A549 (cell line): Measurements from ENCODE around the gene PRDM15. TPM values are rescaled to one million over a fixed set of nuclear protein-coding genes. Genes with fewer than 3 reads are reported as not detected.

ENCODE experiments used
- ATAC-seq, 2 experiments: fragments of 200-7000 bp in 1 of 2; fragments of >200 bp in 1 of 2; cut with Nextera tagmentation in 1 of 2; cut with Tn5 transposase in 1 of 2; 3 replicates each; pipeline versions ENCODE4 v1.8.0 to v1.9.1; 2018 to 2020; ENCODE audit warnings: mild to moderate bottlenecking in 1 of 2, moderate library complexity in 1 of 2
- CTCF ChIA-PET: fragments of 300-600 bp; sonication (Branson Sonifier 250); formaldehyde crosslinking; extraction: SDS; loops from one replicate; lab custom pipeline; 2021; ENCODE audit warnings: antibody characterized with exemption, inconsistent platforms; lab: Yijun Ruan, JAX
- POLR2A ChIA-PET: fragments of 350-600 bp; formaldehyde crosslinking; extraction: SDS; loops from one replicate; lab custom pipeline; 2021; ENCODE audit warnings: antibody characterized with exemption, inconsistent platforms; lab: Yijun Ruan, JAX
- DNase-seq, 2 experiments: peaks; one replicate each; pipeline versions ENCODE4 v3.0.0 to v3.0.0-alpha.2; 2011 to 2016; ENCODE audit warnings: low read depth in 1 of 2, low spot score in 1 of 2
- FAIRE-seq: peaks from 2 replicates; lab custom pipeline; 2011; peaks lifted over from hg19 to GRCh38; lab: Jason Lieb, UNC
- H3K27ac ChIP-seq, 2 experiments: fragments of >200 bp; sonication (Bioruptor Twin); formaldehyde crosslinking; 3 replicates each; pipeline ENCODE4 v1.5.1; 2016 to 2017
- H3K4me1 ChIP-seq: fragments of >200 bp; sonication (Bioruptor Twin); formaldehyde crosslinking; 3 replicates; pipeline ENCODE4 v1.6.1; 2016
- H3K4me2 ChIP-seq: fragments of >200 bp; sonication (Bioruptor Twin); formaldehyde crosslinking; 3 replicates; pipeline ENCODE4 v1.6.1; 2016
- H3K4me3 ChIP-seq: fragments of >200 bp; sonication (Bioruptor Twin); formaldehyde crosslinking; 3 replicates; pipeline ENCODE4 v1.5.1; 2016
- H3K9me3 ChIP-seq: fragments of >200 bp; sonication (Bioruptor Twin); formaldehyde crosslinking; 3 replicates; pipeline ENCODE4 v1.6.1; 2016
- BHLHE40 ChIP-seq: IDR thresholded peaks from 2 replicates; pipeline ENCODE4 v1.6.1; 2012; ENCODE audit warnings: low read depth, low read length, inconsistent platforms
- EHF ChIP-seq: fragments of 250-450 bp; sonication (Bioruptor Pico); IDR thresholded peaks from 2 replicates; pipeline ENCODE4 v1.5.0; 2020; ENCODE audit warnings: mild to moderate bottlenecking
- FOXS1 ChIP-seq: fragments of 250-450 bp; sonication (Bioruptor Pico); IDR thresholded peaks from 2 replicates; pipeline ENCODE4 v1.5.0; 2020; ENCODE audit warnings: mild to moderate bottlenecking, moderate library complexity
- HDAC2 ChIP-seq: fragments of 200-600 bp; sonication (generic); IDR thresholded peaks from 2 replicates; pipeline ENCODE4 v1.6.1; 2016
- JUNB ChIP-seq: fragments of >200 bp; sonication (Bioruptor Twin); formaldehyde crosslinking; IDR thresholded peaks from 2 replicates; pipeline ENCODE4 v1.6.1; 2016
- KDM1A ChIP-seq: fragments of 200-600 bp; sonication (generic); IDR thresholded peaks from 2 replicates; pipeline ENCODE4 v1.6.1; 2016; ENCODE audit warnings: low read depth, mild to moderate bottlenecking
- MAX ChIP-seq: IDR thresholded peaks from 2 replicates; pipeline ENCODE4 v1.6.1; 2012
- NPAS2 ChIP-seq: fragments of 250-450 bp; sonication (Bioruptor Pico); IDR thresholded peaks from 2 replicates; pipeline ENCODE4 v1.8.0; 2022; ENCODE audit warnings: mild to moderate bottlenecking, moderate library complexity, borderline replicate concordance
- PBX3 ChIP-seq: IDR thresholded peaks from 2 replicates; pipeline ENCODE4 v1.6.1; 2012
- PHF8 ChIP-seq: fragments of 200-600 bp; sonication (generic); IDR thresholded peaks from 2 replicates; pipeline ENCODE4 v1.6.1; 2016; ENCODE audit warnings: low read depth, mild to moderate bottlenecking, antibody characterized with exemption, moderate library complexity, borderline replicate concordance
- RAD21 ChIP-seq, 2 experiments: fragments of >200 bp in 1 of 2; sonication (Bioruptor Twin) in 1 of 2; formaldehyde crosslinking in 1 of 2; IDR thresholded peaks in 1 of 2; conservative IDR thresholded peaks in 1 of 2; 2 replicates in 1 of 2; 3 replicates in 1 of 2; pipeline ENCODE4 v1.6.1; 2012 to 2018; ENCODE audit warnings: inconsistent platforms in 1 of 2
- RARB ChIP-seq: fragments of 250-450 bp; sonication (Bioruptor Pico); IDR thresholded peaks from 2 replicates; pipeline ENCODE4 v1.8.0; 2021; ENCODE audit warnings: mild to moderate bottlenecking, moderate library complexity
- RCOR1 ChIP-seq: fragments of 150-350 bp; IDR thresholded peaks from 2 replicates; pipeline ENCODE4 v1.6.1; 2014; ENCODE audit warnings: antibody characterized with exemption, low read length, low read depth
- REST ChIP-seq: fragments of 200-600 bp; sonication (generic); IDR thresholded peaks from 2 replicates; pipeline ENCODE4 v1.6.1; 2016; ENCODE audit warnings: antibody characterized with exemption, mild to moderate bottlenecking, moderate library complexity
- RFX5 ChIP-seq: fragments of 450-650 bp; IDR thresholded peaks from 2 replicates; pipeline ENCODE4 v1.7.1; 2014; ENCODE audit warnings: antibody characterized with exemption, mild to moderate bottlenecking, moderate library complexity
- SMC3 ChIP-seq: fragments of >200 bp; sonication (Bioruptor Twin); formaldehyde crosslinking; IDR thresholded peaks from 3 replicates; pipeline ENCODE4 v1.6.1; 2018; ENCODE audit warnings: inconsistent platforms
- ZC3H11A ChIP-seq: fragments of 450-650 bp; IDR thresholded peaks from 2 replicates; pipeline ENCODE4 v1.6.1; 2014; ENCODE audit warnings: antibody characterized with exemption, mild to moderate bottlenecking
- ZFP36 ChIP-seq: fragments of 450-650 bp; IDR thresholded peaks from 2 replicates; pipeline ENCODE4 v1.6.1; 2014; ENCODE audit warnings: borderline replicate concordance; ENCODE audit not compliant: partially characterized antibody
- ZNF302 ChIP-seq: fragments of 250-450 bp; sonication (Bioruptor Pico); IDR thresholded peaks from 2 replicates; pipeline ENCODE4 v1.9.0; 2021; ENCODE audit warnings: inconsistent platforms, mild to moderate bottlenecking, moderate library complexity
- ZSCAN20 ChIP-seq: fragments of 250-450 bp; sonication (Bioruptor Pico); IDR thresholded peaks from 2 replicates; pipeline ENCODE4 v1.8.0; 2022; ENCODE audit warnings: mild to moderate bottlenecking, moderate library complexity
- WGBS: methylation state at CpG from one replicate; pipeline ENCODE4 v1.1.6; 2017; ENCODE audit errors: missing lambda C conversion rate; 5-methylcytosine and 5-hydroxymethylcytosine counted together
- polyA plus RNA-seq, 4 experiments: library from polyadenylated mRNA; depleted of rRNA in 3 of 4; stranded (reverse); fragments of >200 nt; fragmentation: RNase III in 1 of 4; extraction: RNeasy Plus Mini Kit Qiagen cat#74134 plus additional on column Dnase treatment in 1 of 4; gene quantifications; 2 replicates in 3 of 4; 3 replicates in 1 of 4; pipeline ENCODE4 v1.2.3, GENCODE V29; 2011 to 2017
- TF ChIP-seq, protein P1 (sequence below): fragments of >200 bp; sonication (Bioruptor Twin); formaldehyde crosslinking; IDR thresholded peaks from 3 replicates; pipeline ENCODE4 v1.5.1; 2016
- TF ChIP-seq, protein P2 (sequence below): IDR thresholded peaks from 2 replicates; pipeline ENCODE4 v1.6.1; 2012; ENCODE audit warnings: low read depth, borderline replicate concordance

Gene PRDM15
- polyA plus RNA-seq, 2 of the 4 experiments (the other 2 are of a cell fraction): 4.5 to 6.1 TPM

GRCh38 chr21:41765420-41765821 is 113.7 kb downstream of the PRDM15 start:
- ATAC-seq (no peak), FAIRE-seq (no peak), DNase-seq (no peak)
- no peak for TF ChIP-seq NPAS2 (CRISPR knock-in tag)
- no peak for TF ChIP-seq KDM1A
- TF ChIP-seq RFX5: no peak
- no peak for TF ChIP-seq HDAC2
- TF ChIP-seq RAD21 (conservative IDR thresholded peaks at IDR 0.05 in 1 of 2, IDR thresholded peaks at IDR 0.05 in 1 of 2): no peak
- no peak for TF ChIP-seq MAX
- no peak for TF ChIP-seq SMC3
- TF ChIP-seq ZSCAN20: no peak
- no peak for TF ChIP-seq PBX3
- no peak for TF ChIP-seq EHF (CRISPR knock-in tag)
- TF ChIP-seq JUNB: no peak
- TF ChIP-seq ZFP36: no peak
- TF ChIP-seq, protein P1, sequence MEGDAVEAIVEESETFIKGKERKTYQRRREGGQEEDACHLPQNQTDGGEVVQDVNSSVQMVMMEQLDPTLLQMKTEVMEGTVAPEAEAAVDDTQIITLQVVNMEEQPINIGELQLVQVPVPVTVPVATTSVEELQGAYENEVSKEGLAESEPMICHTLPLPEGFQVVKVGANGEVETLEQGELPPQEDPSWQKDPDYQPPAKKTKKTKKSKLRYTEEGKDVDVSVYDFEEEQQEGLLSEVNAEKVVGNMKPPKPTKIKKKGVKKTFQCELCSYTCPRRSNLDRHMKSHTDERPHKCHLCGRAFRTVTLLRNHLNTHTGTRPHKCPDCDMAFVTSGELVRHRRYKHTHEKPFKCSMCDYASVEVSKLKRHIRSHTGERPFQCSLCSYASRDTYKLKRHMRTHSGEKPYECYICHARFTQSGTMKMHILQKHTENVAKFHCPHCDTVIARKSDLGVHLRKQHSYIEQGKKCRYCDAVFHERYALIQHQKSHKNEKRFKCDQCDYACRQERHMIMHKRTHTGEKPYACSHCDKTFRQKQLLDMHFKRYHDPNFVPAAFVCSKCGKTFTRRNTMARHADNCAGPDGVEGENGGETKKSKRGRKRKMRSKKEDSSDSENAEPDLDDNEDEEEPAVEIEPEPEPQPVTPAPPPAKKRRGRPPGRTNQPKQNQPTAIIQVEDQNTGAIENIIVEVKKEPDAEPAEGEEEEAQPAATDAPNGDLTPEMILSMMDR: no peak
- TF ChIP-seq ZC3H11A: no peak
- TF ChIP-seq, protein P2, sequence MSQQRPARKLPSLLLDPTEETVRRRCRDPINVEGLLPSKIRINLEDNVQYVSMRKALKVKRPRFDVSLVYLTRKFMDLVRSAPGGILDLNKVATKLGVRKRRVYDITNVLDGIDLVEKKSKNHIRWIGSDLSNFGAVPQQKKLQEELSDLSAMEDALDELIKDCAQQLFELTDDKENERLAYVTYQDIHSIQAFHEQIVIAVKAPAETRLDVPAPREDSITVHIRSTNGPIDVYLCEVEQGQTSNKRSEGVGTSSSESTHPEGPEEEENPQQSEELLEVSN: no peak
- H3K27ac ChIP-seq: peak overlapping the region; percentile 74 to 92
- ChIA-PET CTCF (interaction anchor here (0.6 to 14.3 kb wide), 8 partner anchors 9 to 151 kb away, joined by 3 to 172 read pairs (median 4); no protein-coding TSS in a partner anchor), POLR2A (interaction anchor here (1.4 to 3.9 kb wide), 2 partner anchors 86 to 152 kb away, joined by 4 to 36 read pairs; no protein-coding TSS in a partner anchor)
- peaks cover 53% of the 10 kb centered on the region for H3K4me1 ChIP-seq
- WGBS: 39% methylated on average over 8 of the region's 11 CpGs
- H3K4me2 ChIP-seq: peak overlapping the region; percentile 99
- peak overlapping the region; percentile 92 for H3K4me3 ChIP-seq
- no peaks in the 10 kb centered on the region for H3K9me3 ChIP-seq

- peaks cover 59% of the 10 kb centered on the region for H3K4me1 ChIP-seq
Observed at GRCh38 chr21:41764558-41765419, 114.4 kb downstream of the PRDM15 start.

DNA sequence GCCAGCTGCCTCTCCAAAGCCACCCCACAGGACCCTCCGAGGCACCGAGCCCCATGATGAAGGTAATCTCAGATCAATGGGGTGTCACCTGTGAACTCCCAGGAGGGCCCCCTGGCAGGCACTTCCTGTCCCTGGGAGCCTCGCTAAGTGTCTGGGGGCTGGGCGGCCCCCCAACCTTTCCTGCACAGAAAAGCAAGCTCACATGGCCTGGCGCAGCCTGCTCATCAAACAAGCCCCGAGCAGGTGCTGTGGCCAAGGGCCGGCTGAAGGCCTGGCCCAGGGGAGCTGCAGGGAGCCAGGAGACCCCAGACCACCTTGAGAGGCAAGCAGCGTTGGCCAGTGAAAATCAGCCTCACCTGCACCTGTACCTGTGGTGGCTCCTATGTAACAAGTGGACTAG is 115.1 kb downstream of the PRDM15 start:
- peaks cover 60% of the 10 kb centered on the region for H3K4me1 ChIP-seq
- ChIA-PET CTCF (interaction anchor here (1.0 to 14.3 kb wide), 4 partner anchors 14 to 150 kb away, joined by 4 to 172 read pairs (median 4); no protein-coding TSS in a partner anchor), POLR2A (interaction anchor here (1.2 to 1.8 kb wide), 3 partner anchors 84 to 151 kb away, joined by 3 to 7 read pairs (median 4); no protein-coding TSS in a partner anchor)
- no CpG with 5 or more reads among the region's 8 CpGs for WGBS
- no peak overlapping the region for H3K4me3 ChIP-seq
- FAIRE-seq (no peak), DNase-seq (no peak), ATAC-seq (no peak)
- peak overlapping the region; percentile 99 for H3K4me2 ChIP-seq
- H3K27ac ChIP-seq: peak overlapping the region; percentile 74 to 92
- H3K9me3 ChIP-seq: no peaks in the 10 kb centered on the region
- TF ChIP-seq PHF8 (no peak), ZNF302 (CRISPR knock-in tag) (no peak), RCOR1 (no peak), FOXS1 (no peak), REST (no peak), BHLHE40 (no peak), RARB (no peak)
- TF ChIP-seq, protein P2: no peak

More at GRCh38 chr21:41764558-41765419, 114.4 kb downstream of the PRDM15 start:
- peak overlapping the region; percentile 92 for H3K4me3 ChIP-seq
- ChIA-PET POLR2A (interaction anchor here (1.2 to 1.8 kb wide), 3 partner anchors 84 to 152 kb away, joined by 3 to 7 read pairs (median 4); no protein-coding TSS in a partner anchor), CTCF (interaction anchor here (0.9 to 14.3 kb wide), 8 partner anchors 9 to 151 kb away, joined by 3 to 172 read pairs (median 4); no protein-coding TSS in a partner anchor)
- no peaks in the 10 kb centered on the region for H3K9me3 ChIP-seq
- peak in 1 of 2 experiments; percentile 59 for DNase-seq
- peak overlapping the region; percentile 74 to 92 for H3K27ac ChIP-seq
- 19% methylated on average over 5 of the region's 7 CpGs for WGBS
- TF ChIP-seq MAX (peak; percentile 29; the same call in 1 of the 2 replicates), RFX5 (no peak)
- peak overlapping the region; percentile 99 for H3K4me2 ChIP-seq
- FAIRE-seq: no peak
- peak in 1 of 2 experiments; percentile 11; a peak in 2 of 6 replicates for ATAC-seq
